NCI-H524 treated with DMSO at 0.1 percent for 48 hours (cell line): ENCODE data around the gene GMCL2.
A peak's percentile ranks its signal among the peaks of the same experiment; 100 is the strongest.
"Not testable (repeated sequence)": the region's sequence is repeated elsewhere in the genome, so short reads cannot be mapped to it uniquely, and the experiment has no call there.

Source experiments
- DNase-seq: peaks from one replicate; lab custom pipeline; 2025; lab: John Stamatoyannopoulos, UW

GMCL2 gene

DNA sequence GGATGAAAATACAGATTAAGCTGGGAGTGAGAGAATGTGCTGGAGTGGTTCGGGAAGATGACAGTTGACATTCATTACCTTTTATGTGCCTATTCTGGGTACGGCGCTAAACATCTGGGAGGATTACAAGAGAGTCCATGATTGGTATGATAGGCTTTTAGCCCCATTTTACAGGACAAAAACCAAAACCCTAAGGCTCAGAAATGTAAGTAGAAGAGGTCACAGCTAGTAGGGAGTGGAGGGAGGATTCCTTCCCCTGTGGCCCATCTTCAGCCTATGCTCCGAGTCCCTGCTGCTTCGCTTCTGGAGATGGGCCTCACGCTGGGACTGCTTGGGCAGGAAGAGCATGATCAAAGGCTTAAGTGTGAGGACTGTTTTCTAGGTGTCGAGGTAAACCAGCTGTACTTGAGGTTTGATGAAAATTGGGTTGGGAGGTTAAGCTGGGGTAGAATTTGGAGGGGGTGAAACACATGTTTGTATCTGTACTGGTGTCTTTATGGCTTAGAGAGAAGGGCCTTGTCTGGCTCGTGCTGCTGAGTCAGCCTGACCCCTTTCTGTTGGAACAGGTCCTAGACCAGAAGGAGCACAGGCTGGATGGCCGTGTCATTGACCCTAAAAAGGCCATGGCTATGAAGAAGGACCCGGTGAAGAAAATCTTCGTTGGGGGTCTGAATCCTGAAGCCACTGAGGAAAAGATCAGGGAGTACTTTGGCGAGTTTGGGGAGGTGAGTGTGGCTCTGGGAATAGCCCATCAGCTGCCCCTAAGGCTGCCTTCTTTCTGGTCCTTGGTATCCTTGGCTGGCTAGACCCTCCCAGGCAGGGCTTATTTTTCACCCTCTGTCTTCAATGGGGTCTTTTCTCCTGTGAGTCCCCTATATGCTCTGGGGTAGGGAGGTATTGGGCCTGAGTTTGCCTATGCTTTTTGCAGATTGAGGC is 19.3 kb upstream of the GMCL2 start:
- no peak for DNase-seq

DNA sequence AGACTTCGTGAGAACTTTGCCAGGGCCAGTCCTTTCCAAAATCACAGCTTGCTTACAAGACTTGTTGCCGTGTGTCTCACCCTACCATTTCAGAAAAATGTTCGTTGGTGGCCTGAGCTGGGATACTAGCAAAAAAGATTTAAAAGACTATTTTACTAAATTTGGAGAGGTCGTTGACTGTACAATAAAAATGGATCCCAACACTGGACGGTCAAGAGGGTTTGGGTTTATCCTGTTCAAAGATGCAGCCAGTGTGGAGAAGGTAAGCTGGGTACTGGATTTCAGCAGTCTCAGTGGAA is 18.5 kb upstream of the GMCL2 start:
- DNase-seq = no peak

DNA sequence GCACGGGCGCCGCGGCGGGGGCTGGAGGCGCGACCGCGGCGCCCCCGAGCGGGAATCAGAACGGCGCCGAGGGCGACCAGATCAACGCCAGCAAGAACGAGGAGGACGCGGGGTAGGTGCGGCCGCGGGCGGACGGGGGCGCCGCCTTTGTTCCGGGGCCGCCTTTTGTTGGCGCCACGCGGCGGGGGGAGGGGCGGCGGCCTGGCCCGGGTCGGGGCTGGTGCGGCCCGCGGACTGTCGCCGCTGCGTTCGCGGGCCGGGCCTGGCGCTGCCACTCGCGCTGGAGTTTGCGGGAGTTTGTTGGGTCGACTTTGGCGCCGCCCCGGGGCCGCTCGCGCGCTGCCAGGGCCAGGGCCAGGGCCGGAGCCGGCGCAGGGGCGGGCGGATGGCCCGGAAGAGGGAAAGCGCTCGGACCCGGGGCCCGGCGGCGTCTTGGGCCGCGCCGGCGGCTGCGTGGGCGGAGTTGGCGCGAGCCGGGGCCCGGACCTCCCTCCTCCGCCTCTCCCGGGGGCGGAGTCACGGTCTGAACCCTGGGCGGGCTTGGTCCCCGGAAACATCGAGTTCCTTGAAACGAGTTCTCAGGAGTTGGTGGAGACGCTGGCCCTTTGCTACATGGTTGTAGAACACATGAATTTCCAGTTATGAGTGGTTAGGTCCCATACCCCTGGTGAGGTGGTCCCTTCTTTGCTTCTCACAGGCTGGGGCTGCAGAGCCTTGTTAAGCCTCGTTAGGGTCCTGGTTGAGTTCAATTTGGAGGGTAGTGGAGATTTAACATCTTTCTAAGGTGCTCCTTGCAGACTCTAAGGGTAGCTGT is 18.0 kb upstream of the GMCL2 start:
- no peak for DNase-seq

DNA sequence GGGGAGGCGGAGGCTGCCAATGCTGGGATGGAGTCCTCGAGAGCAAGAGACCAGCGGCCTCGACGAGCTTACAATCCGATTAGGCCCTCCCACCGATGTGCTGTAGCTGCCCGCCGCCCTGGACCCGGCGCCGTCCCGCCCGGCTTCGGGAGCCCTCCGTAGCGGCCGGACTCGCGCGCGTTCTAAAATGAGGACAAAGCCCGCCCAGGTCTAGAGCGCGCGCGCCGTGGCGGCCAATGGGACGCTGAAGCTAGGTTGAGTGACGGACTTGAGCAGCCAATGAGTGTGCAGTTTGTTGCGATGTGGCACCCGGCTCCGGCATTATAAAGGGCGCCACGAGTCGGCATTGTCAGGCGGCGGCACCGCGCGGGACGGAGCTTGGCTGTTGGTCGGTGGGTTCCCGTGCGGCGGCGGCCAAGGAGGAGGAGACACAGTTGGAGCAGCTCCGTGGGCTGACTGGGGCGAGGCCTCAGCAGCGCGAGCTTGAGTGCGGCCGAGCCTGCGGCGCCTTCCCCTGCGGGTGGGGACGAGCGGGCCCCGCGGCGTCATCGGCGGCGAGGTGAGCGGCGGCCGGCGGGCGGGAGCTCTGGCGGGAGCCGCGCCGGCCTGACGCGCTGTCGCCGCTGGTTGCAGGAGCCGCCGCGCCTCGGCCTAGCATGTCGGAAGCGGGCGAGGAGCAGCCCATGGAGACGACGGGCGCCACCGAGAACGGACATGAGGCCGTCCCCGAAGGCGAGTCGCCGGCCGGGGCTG is 17.2 kb upstream of the GMCL2 start, which contains the start of gene HNRNPAB:
HNRNPAB (plus strand) TSS at position 352 of the 753 bp plus-strand sequence; CDS start at position 657, 305 bp downstream.
- peak; percentile 46 for DNase-seq

DNA sequence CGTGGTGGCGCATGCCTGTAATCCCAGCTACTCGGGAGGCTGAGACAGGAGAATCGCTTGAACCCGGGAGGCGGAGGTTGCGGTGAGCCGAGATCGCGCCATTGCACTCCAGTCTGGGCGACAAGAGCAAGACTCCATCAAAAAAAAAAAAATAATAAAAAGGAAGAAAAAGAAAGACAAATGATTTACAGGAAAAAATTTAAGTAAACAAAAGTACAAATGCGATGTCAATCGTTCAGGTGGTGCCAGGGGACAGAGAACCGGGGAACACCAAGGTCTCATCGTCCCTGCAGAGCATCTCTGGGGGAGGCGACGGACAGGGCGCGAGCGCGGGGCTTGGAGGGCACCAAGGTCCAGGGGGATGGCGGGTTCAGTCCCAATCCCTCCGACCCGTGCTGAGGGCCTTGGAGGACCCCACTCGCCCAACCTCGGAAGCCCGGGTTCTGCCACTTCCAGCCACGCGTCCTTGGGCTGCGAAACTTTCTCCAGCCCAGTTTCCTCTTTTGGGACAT is 16.6 kb upstream of the GMCL2 start:
- no peak for DNase-seq

GRCh38 chr5:178202541-178202940 is 15.4 kb upstream of the GMCL2 start:
- no peak for DNase-seq

DNA sequence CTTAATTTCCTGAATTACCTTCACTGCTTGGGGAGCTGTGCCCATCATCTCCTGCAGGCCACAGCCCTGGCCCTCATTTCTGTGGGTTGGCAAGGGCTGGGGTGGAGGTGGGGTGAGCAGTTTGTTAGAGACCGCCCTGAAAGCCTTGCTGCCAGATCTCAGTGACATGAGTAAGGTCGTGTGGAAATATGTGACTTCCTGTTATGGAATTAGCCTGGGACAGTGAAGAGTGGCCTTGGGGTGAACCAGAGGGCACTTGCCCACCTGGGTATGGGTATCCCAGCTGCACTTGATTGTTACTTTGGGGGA is 14.7 kb upstream of the GMCL2 start:
- no peak for DNase-seq

- no peak for DNase-seq
Observed at GRCh38 chr5:178201221-178201926, 14.2 kb upstream of the GMCL2 start.

DNA sequence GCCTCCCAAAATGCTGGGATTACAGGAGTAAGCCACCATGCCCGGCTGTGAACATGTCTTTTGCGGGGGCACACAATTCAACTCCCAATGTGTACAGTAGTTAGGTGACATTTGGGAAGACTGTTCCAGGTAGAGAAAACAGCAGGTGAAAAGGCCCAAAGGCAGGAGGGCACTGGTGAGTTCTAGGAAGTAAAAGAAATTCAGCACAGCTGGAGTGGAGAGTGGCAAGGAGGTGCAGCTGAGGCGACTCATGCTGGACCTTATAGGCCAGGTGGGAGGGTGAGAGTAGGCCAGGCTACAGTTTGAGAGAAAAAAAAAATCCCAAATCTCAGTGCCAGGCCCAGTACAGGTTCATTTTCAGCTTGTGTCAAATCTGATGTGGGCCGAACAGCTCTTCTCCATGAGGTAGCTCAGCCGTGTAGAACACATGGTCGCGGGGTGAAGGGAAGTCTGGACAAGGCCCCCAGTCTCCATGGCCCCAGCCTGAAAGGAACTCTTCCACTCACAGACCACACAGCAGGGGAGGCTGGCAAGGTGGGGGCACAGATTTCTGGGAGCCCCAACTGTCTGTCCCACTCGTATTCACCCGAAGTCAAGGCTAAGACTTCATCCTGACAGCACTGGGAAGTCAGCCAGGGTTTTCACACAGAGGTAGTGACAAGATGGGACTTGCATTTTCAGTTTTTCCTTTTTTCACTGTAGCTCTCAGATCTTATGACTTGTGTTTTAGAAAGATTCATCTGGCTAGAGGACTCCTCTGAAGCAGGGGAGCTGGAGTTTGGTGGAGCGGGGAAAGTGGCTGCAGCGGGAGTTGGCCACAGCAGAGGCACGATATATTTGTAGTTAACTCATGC is 12.6 kb upstream of the GMCL2 start:
- no peak for DNase-seq

- no peak for DNase-seq
Observed at GRCh38 chr5:178198706-178199105, 11.5 kb upstream of the GMCL2 start.

- DNase-seq = not testable (repeated sequence)
Observed at GRCh38 chr5:178198151-178198550, 11.0 kb upstream of the GMCL2 start.

DNA sequence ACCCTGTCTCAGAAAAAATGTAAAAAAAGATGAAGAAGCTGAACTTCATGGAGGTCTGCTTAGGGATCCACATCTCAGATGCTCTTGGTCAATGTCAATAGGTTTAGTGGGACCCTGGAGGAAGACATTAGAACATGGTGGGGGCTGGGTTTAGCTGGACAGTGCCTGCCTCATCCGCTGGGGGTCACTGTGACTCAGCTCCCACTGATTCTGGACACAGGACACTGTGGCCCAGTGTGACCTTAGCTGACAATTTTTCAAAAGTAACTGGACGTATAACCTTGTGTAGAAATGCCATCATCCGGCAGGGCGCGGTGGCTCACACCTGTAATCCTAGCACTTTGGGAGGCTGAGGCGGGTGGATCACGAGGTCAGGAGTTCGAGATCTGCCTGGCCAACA is 9.8 kb upstream of the GMCL2 start:
- no peak for DNase-seq

DNA sequence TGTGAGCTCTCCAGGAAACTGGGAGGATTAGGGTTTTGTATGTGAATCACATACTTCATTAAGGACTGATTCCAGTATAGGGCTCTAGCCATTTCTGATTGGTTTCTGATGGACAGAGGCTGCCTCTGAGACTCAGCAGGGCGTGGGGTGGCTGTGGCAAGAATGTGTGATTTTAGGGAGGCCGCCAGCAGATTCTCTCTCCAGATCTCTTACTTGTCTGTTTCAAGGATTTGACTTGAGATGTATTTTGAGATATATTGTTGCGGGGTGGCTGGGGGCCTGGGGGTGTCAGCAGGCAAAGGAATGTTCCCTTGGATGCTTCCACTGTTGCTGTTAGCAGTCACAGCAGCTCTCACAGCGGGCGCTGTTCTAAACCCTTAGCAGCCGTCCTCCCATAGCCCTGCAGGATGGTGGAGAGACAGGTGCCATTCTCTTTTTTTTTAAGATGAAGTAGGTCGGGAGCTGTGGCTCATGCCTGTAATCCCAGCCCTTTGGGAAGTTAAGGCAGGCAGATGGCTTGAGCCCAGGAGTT is 9.2 kb upstream of the GMCL2 start:
- no peak for DNase-seq

GRCh38 chr5:178194026-178194425 is 6.9 kb upstream of the GMCL2 start:
- DNase-seq = no peak

DNA sequence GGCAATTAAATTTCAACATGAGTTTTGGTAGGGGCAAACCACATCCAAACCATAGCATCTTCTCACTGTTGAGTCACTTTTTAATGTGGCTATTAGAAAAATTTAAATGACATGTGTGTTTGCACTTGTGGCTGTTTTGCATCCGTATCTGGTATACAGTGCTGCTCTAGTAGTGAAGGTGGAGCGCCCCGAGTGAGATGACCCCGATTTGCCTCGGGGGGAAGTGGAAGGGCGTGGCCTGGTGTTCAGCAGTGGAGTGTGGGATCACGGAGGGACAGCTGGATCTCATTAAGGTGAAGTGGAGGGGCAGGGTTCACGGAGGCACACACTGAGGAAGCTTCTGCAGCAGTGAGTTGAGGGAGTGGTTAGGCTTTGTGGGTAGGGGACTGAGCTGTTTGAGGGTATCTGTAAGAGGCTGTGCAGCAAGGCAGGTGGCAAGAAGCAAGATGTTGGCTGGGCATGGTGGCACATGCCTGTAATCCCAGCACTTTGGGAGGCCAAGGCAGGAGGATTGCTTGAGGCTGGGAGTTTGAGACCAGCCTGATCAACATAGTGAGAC is 6.2 kb upstream of the GMCL2 start:
- no peak for DNase-seq

- DNase-seq = no peak
Observed at GRCh38 chr5:178192787-178193186, 5.6 kb upstream of the GMCL2 start.

- DNase-seq = no peak
Observed at GRCh38 chr5:178192244-178192643, 5.1 kb upstream of the GMCL2 start.

DNA sequence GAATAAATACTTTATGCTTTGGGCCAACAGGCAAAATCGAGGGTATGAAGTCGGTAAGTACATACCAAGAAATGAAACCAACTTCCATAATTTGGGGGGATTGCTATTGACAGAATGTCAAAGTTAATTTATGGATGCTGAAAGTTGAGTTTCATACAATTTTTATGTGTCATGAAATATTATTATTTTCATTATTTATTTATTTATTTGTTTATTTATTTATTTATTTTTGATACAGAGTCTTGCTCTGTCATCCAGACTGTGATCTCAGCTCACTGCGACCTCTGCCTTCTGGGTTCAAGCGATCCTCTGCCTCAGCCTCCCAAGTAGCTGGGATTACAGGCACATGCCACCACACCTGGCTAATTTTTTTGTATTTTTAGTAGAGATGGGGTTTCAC is 4.5 kb upstream of the GMCL2 start:
- DNase-seq = no peak

- no peak for DNase-seq
Observed at GRCh38 chr5:178189433-178189832, 2.3 kb upstream of the GMCL2 start.

DNA sequence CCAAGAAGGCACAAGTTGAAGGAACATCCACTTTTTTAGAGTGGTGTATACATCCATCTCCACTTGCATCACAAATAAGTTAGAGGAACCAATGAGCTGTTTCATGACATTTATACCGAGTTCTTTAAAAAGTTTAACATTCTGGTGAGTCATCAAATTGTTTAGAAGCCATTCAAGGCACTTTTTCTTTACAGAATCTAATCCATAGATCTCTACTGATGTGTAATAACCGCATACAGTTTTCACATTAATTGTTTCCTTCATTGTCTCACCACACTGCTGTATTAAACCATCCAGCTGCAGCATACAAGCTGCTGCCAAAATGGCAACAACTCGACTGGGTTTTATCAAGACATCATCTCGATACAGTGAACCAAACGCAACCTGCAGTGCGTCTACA is 744 bp downstream of the GMCL2 start:
- DNase-seq = no peak
